CD4-positive, alpha-beta T cell treated with Interferon gamma for 1 hour (primary cell): Measurements from ENCODE around the gene FAM120B.
A peak's percentile ranks its signal among the peaks of the same experiment; 100 is the strongest.

Experiments
- DNase-seq: peaks from one replicate; pipeline ENCODE4 v3.0.0-alpha.2; 2020

The FAM120B gene

DNA sequence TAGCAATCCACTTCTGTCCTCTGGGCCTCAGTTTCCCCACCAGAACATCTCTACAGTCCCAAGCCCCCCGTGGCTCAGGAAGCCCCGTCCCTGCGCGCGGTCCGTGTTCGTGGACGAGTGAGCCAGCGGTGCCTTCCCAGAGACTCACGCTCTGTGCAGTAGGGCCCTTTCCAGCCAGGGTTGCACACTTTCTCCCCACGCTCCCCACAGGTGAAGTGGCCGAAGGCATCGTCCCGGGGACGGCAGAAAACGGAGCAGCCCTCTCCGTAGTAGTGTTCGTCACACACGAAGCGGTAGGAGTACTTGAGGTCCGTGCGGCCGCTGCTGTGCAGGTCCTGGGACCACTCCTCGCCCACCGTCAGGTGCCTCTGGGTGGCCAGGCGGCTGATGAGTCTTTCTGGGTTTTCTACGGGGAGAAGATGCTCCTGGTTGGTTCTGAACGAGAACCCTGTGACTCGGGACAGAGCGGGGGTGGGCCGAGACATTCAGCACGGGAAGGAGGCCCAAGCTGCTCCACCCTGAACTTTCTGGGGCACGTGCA is 18.4 kb upstream of the FAM120B start:
- no peak for DNase-seq

DNA sequence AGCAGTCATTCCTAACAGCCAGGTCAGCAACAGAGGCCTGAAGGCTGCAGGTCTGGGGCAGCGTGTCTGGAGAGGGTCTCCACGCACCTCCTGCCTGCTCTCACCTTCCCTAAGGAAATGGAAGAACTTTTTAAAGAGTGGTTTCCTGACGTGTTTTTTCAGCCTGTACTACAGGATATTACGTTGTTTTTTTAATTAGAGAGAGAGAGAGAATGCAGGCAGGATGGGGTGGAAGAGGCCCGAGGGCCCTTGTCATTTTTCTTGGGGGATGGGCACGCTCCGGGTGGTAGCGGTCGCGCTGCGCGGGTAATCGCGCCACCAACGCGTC is 17.7 kb upstream of the FAM120B start:
- no peak for DNase-seq

DNA sequence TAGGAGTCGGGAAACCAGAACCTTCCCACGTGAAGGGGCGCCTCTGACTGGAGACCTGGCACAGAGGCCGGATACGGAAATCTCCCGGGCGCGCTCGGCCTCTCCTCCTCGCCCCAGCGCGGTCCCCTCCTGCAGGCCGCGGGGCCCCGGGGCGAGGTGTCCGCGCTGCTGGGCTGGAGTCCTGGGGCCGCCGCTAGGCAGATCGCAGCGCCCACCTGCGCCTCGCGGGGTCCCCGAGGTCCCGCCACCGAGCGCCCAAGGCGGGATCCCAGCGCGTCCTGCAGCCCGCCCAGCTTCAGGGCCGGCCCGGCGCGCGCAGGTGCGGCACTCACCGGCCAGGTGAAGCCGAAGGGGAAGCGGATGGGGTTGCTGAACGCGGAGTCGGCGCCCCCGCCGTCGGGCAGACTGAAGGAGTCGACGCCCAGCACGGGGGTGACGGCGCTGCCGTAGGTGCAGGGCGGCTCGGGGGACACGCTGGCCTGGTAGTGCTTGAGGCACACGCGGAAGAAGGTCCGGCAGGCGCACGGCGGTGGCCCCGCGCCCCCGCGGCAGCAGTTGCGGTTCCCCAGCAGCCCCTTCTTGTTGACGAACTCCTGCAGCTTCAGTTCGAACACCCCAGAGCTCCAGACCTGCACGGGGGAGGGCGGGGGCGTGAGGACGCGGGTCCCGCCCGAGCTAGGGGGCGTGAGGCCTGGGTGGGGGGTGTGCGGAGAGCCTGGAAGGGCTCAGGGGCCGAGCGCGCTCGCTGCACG is 17.2 kb upstream of the FAM120B start:
- DNase-seq = no peak

DNA sequence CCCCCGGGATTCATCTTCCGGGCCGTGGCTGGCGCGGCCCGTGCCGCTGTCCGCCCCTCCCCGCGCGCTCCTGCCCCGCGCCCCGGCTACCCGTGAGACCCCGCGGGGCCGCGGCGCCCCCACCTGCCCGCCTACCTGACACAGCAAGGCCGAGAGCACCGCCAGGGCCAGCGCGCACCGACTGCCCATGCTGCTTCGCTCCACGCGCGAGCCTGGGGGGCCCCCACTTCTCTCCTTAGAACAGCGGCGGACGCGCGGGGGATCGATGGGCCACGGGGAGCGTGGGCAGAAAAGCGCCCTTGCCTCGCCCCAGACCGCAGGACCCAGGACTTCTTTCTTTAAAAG is 16.6 kb upstream of the FAM120B start:
- DNase-seq = no peak

DNA sequence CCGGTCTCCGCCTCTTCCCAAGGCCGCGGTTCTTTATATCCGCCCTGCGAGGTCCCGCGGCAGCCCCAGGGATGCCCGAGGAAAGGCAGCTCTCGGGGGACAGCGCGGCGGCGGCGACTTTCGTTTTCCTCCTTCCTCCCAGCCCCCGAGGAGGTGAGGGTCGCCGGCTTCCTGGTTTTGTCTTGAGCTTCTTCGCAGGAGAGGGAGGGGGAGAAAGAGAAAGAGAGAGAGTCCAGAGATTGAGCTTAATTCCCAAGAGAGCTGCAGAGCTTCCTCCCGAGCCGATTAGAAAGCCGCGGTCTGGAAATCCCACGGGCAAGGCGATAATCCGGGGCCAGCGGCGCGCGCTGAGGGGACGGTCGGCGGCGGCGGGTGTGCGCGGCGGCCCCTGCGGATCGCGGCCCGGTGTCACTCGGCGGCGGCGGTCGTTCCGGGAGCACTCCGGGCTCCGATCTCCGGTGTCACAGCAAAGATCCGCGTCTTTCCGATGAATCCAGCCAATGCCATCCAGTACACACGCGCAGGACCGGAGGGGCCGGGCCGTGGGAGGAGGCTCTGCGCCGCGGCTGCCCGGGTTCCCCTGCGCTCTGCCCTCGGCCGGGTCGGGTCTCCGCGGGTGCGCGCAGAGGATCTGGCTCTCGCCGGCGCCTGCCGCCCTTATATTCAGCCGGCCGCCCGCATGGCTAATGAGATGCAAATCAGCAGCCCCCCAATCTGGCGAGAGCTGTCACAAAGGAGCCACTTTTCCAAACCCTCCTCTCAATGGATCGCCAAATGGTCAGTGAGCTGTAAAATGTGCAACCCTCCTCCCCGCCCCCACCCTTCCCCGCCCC is 16.0 kb upstream of the FAM120B start, which contains the start of gene DLL1:
Gene DLL1 (minus strand): TSS at position 783 of the 833 bp plus-strand sequence. CDS start 939 bp downstream, outside the sequence.
- peak; percentile 31 for DNase-seq

DNA sequence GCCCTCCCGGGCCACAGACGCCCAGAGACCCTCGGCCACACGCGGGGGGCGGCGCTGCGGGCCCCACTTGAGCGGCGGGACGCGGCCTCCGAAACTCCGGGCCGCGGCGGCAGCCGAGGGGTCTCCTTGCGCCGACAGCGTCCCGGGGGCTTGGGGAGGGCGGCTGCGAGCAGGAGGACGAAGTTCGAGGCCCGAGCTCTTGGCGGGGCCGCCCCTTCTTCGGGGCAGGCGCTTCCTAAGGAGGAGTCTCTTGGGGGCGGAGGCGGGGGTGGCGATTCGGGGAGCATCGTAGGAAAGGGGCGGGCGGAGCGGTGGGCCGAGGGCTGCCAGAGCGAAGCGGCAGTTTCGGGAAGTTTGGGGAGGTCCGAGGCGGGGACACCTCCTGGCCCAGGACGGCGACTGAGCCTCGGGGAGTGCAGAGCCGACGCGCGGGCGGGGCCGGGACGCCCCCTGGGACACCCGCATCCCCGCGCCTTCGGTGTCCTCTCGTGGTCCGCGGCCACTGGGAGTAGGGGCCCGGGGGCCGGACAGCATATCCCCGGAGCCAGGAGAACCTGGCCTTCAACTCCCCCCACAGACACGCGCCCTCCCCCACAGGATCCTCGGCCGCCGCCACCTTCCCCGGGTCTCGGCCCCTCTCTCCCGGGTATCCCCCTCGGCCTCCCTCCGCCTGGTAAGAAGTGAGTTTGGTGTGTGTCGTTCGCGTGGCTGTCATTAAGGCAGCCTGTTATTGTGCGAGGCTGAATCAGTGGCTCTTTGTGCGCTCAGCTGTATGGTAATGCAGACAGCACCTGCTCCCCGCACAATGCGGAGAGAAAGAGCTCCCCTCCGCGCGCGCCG is 15.1 kb upstream of the FAM120B start:
- peak; percentile 38 for DNase-seq

DNA sequence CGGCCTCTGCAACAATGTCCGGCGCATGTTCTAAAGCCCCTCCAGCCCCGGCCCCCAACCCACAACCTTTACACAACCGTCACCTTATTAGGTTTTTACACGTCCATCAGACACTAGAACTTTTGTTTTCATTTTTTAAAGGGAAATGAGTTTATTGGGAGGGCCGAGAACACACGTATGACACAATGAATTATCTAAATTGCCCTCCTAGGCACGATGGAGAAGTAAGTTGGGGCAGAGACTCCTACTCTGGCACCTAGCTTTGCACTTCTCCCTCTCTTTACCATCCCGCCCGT is 14.5 kb upstream of the FAM120B start:
- DNase-seq = no peak

DNA sequence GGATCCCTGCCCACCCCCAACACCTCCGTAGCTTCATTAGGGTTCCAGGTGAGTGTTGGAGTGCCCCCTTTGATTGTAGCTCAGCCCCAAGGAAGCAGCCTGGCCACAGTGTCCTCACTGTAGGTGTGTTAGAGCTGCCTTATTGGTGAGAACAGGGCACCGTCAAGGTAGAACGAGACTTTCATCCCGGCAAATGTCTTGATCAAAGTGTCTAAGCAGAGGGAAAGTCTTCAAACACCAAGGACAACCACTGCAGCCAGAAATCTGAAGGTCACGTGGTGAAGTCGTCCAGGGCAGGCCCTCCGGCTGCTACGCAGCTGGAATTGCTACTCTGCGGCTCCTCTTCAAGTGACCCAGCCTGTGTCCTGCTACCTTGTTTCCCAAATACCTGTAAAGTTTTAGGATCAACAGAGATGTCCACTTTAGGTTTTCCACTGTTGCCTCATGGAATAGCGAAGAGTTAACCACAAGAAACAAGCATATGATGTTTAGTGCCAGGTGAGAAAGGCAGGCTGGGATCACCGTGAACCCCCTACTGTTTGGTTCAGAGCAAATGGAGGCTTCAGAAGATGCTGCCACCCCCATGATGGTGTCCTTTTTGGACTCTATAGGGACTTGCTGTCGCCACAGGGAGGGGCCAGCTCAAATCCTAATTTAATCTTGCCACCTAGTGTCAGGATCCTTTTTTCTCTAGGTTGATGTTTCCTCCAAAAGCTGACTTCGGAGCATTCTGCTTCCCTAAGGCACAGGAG is 14.0 kb upstream of the FAM120B start:
- DNase-seq = no peak

DNA sequence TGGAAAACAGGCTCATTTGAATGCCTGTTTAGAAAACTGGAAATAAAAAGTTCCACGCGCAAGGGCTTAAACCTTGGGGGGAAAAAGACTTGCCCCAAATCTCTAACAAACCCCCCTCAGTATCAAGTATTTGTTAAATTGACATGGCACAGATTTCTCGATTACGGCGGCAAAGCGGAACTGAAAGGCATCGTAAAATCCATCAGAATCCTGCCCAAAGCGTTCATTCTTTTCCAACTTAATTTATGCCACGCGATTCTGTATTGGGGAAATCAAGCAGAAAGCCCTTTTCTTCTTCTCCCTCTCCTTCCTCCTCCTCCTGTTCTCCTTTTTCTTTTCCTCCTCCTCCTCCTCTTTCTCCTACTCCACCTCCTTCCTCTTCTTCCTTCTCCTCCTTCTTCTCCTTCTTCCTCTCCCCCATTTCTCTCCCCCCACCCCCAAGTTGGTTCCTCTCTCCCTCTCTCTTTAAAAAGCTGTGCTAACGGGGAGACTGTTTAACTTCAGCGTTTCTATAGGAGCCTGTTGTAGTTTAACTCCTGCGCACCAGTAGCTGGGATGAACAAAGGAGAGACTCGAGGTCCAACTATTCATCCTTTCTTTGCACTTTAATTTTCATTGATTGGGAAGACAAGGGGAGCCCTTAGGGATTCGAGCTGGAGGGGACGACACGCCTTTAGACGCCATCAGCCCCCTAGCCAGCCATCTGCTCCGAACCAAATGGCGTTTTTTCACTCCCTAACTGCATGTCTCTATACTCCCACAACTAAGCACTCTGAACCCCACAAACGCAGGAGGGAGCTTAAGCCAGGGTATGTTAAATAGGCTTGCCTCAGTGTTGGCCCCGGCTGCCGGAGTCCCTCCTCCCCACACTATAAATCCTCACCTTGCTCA is 13.0 kb upstream of the FAM120B start:
- no peak for DNase-seq

DNA sequence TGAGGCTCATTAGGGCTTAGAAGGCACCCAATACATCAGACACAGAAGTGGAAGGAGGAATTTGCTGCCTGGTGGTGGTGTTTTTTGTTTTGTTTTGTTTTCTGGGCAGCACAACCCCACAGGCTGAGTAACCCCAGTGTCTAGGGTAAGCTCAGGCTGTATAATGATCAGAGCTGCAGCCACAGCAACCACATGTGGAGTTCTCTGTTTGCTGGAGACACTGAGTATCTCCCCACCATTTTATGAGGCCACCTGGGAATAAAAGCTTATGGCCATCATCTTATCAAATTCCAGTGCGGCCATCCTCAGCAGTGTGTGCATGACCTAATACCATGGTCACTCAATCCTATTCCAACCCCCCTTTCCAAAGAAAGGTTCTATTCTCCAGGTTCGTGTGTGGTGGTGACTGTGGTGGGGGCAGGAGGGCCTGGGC is 12.2 kb upstream of the FAM120B start:
- DNase-seq = no peak

DNA sequence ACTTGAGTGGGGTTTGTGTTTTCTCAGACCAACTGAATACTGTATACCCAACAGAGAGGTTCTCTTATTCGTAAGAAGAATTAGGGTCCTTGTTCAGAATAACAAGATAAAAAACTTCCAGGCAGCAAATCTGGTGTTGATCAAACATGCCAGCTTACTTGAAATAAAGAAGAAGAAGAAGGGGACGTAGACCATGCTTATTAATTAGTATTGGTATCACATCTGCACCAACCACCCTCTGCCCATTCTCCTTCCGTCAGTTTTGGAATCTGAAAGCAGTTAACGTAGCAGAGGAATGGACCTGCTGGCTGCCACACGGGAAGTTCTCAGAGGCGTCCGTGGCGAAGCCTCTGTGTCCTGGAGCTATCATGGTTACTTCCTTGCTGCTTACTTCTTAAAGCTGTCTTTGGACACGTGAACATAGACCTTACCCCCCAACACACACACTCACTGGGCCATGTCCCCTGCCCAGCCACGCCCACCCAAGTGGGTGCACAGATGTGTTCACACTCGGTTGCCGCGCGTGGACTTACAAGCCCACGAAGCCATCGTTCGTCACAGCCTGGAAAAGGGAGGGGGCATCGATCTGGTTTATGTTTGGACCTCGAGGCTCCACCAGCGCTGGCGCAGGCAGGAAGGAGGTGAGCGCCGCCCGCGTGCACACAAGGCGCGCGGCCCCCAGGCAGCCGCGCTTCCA is 11.6 kb upstream of the FAM120B start:
- no peak for DNase-seq

DNA sequence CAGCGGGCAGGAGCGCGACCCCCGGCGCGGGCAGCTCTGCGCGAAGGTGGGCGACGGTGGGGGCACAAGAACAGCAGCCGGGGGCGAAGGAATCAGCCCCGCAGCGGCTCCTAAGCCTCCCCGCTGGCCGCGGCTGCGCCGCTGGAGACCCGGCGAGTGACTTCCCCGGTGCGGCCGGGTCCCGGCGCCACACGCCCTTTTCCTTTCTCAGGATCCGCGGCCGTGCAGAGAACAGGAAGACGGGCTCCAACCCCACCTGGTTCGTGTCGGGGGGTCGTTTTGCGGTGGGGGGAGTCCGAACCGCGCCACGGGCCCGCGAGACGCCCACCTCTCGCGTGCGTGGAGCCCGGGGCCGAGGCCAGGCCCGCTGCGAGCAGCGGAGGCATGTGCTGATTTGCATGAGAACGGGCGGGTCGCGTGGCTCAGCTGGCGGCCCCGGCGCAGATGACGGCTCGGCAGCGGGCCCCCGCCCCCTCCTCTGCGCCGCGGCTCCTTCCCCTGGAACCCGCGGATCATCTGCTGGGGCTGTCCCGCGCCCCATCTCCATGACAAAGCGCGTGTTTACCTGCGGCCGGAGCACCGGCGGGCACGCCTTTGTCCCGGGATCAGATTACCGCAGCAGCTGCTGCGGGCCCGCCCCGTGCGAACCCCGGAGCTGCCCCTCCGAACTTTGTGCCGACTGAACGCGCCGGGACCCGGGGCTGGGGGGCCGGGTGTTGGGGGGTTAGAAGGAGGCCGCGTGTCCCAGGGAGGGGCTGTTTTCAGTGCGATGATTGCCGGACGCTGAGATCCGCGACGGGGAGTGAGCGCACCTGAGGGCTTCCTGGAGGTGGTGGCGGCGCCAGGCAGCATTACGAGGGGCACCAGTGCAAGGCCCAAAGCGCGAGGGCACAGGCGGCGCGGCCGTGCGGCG is 10.8 kb upstream of the FAM120B start:
- peak; percentile 46 for DNase-seq

DNA sequence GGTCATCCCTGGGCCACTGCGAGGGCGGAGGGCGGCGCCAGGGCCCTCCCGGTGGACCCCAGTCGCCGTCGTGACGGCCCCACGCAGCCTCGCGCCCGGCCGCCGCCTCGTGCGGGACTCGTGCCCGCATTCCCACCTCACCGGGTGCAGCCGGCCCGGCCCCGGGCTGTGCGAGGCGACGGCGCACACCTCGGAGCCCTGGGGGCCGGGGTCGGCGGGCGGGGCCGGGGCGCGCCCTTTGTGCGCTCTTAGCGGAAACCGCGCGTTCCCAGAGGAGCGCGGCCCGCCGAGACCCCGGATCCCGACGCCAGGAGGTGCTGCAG is 10.2 kb upstream of the FAM120B start:
- no peak for DNase-seq

DNA sequence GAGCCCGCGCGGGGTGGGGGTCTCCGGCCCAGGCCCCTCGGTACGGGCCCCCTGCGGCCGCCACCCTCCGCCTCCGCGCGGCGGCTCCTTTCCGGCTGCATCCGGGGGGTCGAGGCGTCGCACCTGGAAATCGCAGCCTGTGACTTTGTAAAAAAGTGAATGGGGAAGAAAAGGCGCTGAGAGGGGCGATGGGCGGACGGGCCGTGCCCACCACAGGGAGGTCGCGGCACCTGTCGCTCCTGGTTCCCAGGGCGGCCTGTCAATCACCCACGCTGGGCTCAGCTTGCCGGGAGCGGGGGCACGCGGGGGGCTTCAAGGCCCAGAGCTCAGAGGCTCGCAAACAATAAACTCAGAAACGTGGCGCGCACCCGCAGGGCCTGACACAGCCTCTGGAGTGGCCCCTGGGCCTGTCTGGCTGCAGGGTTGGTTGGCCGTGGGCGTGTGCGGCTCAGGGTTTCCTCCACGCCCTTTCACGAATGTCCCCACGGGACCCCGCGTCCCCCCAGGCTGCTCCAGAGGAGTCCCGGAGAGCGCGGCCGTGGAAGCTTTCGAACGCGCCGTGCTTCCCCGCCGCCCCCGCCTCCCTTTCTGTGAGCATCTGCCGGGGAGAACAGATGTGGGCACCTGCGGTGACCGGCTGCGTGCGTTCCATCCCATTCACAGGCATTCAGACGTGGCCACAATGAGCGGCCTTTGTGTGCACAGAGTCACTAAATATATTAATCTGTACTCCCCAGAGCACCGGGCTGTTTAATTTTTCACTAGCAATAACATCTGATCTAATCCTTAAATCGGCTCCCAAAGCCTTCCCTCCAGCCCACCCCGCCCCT is 9.6 kb upstream of the FAM120B start:
- DNase-seq = no peak

DNA sequence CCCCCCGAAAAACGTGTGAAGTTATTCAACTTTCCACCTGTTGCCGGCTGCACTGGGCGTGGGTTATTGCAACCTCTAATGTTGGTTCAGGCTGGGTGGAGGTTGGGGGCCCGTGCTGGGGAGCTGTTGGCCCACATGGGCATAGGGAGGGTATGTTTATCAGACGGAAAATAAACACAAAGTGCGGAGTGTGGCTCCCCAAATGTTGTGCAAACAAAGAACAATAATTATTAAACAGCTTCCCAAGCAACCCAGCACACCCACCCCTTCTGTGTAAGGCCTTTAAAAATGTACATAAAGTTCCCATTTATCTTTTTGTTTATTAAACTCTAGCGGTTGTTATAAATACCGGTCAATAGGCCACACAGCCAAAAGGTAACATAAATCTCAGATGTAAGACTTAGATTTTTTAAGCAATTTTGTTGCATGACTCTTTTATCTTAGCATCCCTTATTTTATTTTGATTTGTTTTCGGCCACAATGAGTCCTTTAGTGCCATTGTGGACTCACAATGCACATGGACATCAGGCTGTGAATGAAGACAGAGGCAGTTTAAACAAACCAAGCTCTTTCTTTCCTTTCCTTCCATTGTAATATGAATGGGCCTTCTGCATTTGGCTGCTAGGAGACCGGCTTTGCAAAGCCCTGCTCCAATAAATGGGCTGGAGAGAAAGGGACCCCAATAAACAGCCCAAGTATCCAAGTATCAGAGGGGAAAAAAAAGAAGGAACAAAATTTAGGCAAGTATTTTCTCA is 8.8 kb upstream of the FAM120B start:
- no peak for DNase-seq

DNA sequence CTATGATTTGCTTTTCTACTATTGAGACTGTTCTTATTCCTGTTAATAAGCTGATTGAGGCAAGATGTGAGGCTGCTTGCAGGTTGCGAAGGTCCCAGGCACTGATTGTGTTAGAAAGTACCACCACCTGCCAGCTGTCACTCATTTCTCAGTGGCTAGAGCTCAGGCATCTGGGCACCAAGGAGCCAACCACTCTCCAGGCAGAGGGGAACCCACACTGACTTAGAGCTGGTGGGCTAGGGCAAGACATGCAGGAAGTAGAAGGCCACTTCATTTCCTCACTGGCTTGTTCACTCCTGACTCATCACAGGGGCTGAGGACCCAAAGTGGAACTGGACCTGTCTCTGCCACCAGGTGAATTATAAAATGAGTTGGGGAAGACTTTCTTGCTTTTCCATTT is 7.9 kb upstream of the FAM120B start:
- DNase-seq = no peak

DNA sequence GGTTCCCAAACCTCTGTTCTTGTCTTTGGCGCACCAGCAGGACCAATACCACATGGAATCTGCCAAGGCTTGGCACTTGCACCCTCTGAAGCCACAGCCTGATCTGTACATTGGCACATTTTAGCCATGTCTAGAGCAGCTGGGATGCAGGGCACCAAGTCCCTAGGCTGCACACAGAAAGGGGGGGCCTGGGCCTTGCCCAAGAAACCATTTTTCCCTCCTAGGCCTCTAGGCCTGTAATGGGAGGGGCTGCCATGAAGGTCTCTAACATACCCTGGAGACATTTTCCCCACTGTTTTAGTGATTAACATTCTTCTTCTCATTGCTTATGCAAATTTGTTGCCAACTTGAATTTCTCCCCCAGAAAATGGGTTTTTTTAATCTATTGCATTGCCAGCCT is 5.4 kb upstream of the FAM120B start:
- DNase-seq = no peak

DNA sequence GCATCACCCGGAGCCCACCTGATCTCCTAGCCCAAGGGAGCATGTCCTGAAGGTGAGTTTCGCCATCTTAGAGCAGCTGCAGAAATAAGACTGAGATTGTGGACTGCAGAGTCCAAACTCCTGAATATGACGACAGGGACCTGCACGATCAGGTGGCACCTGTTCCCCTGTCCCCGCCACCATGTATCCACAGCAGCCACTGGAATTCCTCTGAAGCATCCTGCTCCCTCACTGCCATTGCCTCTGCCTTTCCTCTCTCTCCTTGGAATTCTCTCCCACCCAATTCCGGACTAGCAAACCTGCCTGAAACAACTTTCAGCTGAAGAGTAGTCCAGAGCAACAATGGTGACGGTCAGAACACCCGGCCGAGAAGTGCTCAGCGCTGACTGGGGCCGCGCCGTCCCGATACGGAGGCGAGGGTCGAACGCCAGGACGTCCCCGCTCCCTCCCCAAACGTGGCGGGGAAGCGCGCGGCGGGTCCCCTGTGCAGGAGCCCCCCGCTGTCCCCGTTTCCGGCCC is 694 bp upstream of the FAM120B start:
- no peak for DNase-seq
